GM19351 (cell line): ENCODE data around the gene CYLD.

Experiments used
- ATAC-seq: cut with Tn5 transposase; IDR thresholded peaks from one replicate; pipeline ENCODE4 v1.9.1; 2021; ENCODE audit warnings: mild to moderate bottlenecking, moderate library complexity; ENCODE audit not compliant: unreplicated experiment

Gene CYLD

DNA sequence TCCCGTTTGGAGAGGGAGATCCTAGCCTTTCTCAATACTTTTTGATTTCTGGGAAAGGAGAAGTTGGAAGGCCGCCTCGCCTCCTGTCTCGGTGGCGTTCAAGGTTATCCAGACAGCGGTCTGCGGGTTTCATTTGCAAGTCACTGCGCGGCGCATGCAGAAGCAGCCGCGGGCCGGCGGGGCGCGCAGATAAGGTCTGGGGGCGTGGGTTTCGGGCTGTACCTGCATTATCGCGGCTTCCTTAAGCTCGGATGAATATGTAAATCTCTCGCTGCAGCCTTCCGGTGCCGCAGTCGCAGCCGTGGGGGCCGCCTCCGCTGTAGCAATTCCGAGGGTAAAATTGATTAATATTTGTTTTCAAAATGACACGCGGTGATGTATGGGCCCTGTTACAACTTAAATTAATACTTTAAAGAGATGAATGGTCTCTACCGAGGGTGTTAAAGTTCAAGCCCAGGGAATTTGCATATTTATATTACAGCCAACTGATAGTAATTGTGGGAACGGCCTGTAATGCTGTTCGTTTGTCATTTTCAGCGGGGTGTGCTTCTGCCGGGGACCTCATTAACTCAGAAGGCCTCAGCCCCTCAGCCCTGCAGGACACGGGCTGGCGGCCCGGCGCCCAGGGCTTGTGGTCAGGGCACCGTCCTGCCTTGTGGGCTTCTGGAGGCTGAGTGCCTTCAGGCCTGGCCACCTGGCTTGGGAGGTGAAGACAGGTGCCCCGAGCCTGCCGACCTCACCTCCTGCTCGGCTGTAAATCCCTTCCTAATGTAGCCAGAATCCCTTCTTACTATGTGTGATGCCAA, 99.4 kb downstream of the CYLD start:
- no peak for ATAC-seq

- no peak for ATAC-seq
Measured at GRCh38 chr16:50842013-50842505, 100.2 kb downstream of the CYLD start.

DNA sequence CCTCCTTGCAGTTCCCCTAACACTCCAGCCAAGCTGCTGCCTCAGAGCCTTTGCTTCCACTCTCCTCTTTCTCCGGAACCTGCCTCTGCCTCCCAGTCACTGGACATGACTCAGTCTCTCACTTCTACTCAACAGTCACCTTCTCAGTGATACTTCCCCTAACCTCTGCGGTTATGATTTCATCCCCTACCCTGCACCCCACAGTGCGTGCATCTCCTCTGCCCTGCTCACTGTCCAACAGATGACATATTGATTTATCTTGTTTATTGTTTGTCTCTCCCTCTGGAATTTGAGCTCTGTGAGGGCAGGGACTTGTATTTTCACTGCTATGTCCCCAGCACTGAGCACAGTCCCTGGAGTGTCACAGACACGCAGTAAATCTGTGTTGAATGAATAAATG, 100.7 kb downstream of the CYLD start:
- ATAC-seq = no peak

GRCh38 chr16:50844840-50845239, 103.0 kb downstream of the CYLD start:
- ATAC-seq = no peak

DNA sequence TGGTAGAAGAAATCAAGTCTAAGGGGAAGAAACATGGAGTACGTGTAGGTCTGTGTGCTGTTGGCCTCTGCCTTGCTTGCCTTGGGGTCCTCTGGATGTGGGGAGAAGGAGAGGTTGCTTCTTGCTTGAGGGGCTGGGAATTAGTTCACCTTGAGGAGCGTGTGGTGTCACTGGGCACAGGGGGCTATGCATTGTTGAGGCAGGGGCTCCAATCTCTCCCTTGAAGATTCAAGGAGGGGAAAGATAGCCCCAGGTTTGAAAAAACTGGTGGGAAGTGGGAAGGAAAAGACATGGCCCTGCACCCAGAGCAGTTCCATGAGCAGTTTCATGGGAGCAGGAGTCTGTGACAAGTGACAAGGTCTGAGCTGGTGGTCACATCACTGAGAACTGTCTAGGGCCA, 103.4 kb downstream of the CYLD start:
- ATAC-seq = no peak

- no peak for ATAC-seq
Measured at GRCh38 chr16:50846511-50846910, 104.6 kb downstream of the CYLD start.

DNA sequence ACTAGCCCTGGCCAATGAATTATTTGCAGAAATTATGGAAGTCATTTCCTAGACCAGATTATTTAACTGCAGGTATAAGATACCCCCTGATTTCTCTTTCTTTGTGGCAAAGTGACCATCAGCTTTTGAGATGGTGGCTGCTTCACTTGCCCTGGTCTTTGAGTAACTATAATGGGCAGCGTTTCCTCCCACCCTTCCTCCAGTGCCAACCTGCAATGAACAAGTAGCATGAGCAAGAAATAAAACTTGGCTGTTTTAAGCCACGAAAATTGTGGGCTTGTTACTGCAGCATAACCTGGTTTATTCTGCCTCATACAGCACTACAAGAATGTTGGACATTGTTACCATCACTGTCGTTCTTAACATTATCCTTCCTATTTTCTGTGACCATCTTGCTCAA, 105.3 kb downstream of the CYLD start:
- ATAC-seq = no peak

DNA sequence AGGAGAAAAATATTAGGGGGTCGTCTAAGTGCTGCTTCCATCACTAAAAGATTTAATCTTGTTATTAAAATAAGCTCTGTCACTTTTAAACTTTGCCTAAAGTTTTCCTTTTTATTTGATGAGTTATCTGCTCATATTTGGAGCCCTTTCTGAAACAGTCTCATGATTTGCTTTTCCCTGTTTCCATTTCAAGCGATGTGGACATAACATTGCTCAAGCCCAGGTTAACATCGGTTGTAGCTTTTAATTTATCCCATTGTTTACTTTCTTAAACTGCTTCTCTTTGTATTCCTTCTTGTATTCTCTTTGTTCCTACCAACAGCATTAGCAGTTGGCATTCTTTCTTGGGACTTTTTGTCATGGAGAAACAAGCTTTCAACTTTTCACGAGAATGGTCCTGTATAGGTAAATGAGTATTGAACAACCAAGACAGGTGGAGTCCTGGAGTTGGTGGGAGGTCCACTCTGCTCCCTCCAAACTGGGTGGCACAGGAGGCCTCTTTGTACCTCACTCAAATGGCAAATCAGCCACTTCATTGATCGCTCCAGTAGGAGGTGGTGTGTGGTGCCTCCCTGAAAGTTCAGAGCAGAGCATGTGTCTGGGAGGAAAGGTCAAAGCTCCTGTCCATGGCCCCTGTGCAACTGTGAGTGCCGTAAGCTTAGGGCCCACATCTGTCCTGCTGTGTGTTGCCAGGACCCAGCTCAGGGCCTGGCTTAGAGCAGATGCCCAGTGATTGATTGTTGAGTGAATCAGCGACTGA, 107.0 kb downstream of the CYLD start:
- no peak for ATAC-seq
